Neural cell (in vitro differentiated cells): Measurements from ENCODE around the gene TBC1D8.

Experiments
- CTCF ChIP-seq: fragments of 450-650 bp; IDR thresholded peaks from 2 replicates; pipeline ENCODE4 v1.5.1; 2014; ENCODE audit warnings: antibody characterized with exemption, mild to moderate bottlenecking, moderate library complexity; ENCODE audit not compliant: poor library complexity, severe bottlenecking
- POLR2AphosphoS5 ChIP-seq: IDR thresholded peaks from 2 replicates; pipeline ENCODE4 v1.6.1; 2012

- no peak for TF ChIP-seq CTCF
- no peak for TF ChIP-seq POLR2AphosphoS5
These were observed 45.5 kb downstream of the TBC1D8 start for GRCh38 chr2:101105654-101106053.
